HTR-8/SVneo (cell line): ENCODE measurements around the gene MADCAM1.

Source experiments
- DNase-seq: peaks from one replicate; pipeline ENCODE4 v3.0.0; 2011; ENCODE audit warnings: low spot score, mixed read lengths; ENCODE audit not compliant: insufficient read length
- FAIRE-seq: peaks from 2 replicates; lab custom pipeline; 2011; peaks lifted over from hg19 to GRCh38; lab: Jason Lieb, UNC

MADCAM1 gene

GRCh38 chr19:530134-531008 lies 34.1 kb downstream of the MADCAM1 start:
- FAIRE-seq (no peak), DNase-seq (no peak)

- DNase-seq (peak; percentile 90), FAIRE-seq (peak; percentile 91)
These were observed 34.9 kb downstream of the MADCAM1 start for GRCh38 chr19:531009-531752.

GRCh38 chr19:531753-532560 lies 35.7 kb downstream of the MADCAM1 start, which contains the start of gene CDC34:
TSS of gene CDC34 (plus strand) at chr19:531760. CDS start at chr19:531932, 172 bp downstream.
- no peak for DNase-seq
- no peak for FAIRE-seq

- FAIRE-seq (peak; percentile 44), DNase-seq (no peak)
These were observed 36.5 kb downstream of the MADCAM1 start for GRCh38 chr19:532561-533363.

- no peak for DNase-seq
- no peak for FAIRE-seq
These were observed 37.2 kb downstream of the MADCAM1 start for GRCh38 chr19:533364-534058.

GRCh38 chr19:534088-534487 lies 37.8 kb downstream of the MADCAM1 start:
- DNase-seq (no peak), FAIRE-seq (no peak)

GRCh38 chr19:535017-535835 lies 38.9 kb downstream of the MADCAM1 start:
- no peak for DNase-seq
- no peak for FAIRE-seq

GRCh38 chr19:536031-536880 lies 40.0 kb downstream of the MADCAM1 start:
- FAIRE-seq (no peak), DNase-seq (no peak)

- no peak for FAIRE-seq
These were observed 40.7 kb downstream of the MADCAM1 start for GRCh38 chr19:536881-537404.

GRCh38 chr19:538641-539428 lies 42.5 kb downstream of the MADCAM1 start:
- FAIRE-seq, result no peak

More at GRCh38 chr19:536881-537404, 40.7 kb downstream of the MADCAM1 start:
- DNase-seq, result no peak

GRCh38 chr19:539429-540030 lies 43.2 kb downstream of the MADCAM1 start:
- FAIRE-seq, result no peak
- DNase-seq, result no peak

More at GRCh38 chr19:538641-539428, 42.5 kb downstream of the MADCAM1 start:
- no peak for DNase-seq

- DNase-seq, result no peak
- no peak for FAIRE-seq
These were observed 44.8 kb downstream of the MADCAM1 start for GRCh38 chr19:540867-541637.

- FAIRE-seq, result no peak
- DNase-seq, result no peak
These were observed 45.4 kb downstream of the MADCAM1 start for GRCh38 chr19:541699-542098.

- FAIRE-seq (no peak), DNase-seq (no peak)
These were observed 46.0 kb downstream of the MADCAM1 start for GRCh38 chr19:542173-542866.
